Endothelial cell of umbilical vein (primary cell): ENCODE measurements around the gene EIF2A. TPM values are rescaled to one million over a fixed set of nuclear protein-coding genes. Genes with fewer than 3 reads are reported as not detected.
A peak's percentile ranks its signal among the peaks of the same experiment; 100 is the strongest.

ENCODE experiments used
- Bru-seq: library from RNA; stranded (reverse); fragments of 400-500 nt; gene quantifications from one replicate; lab custom pipeline; 2021; lab: Mats Ljungman, UMichigan
- BruChase-seq, 2 experiments: library from RNA; stranded (reverse); fragments of 400-500 nt; gene quantifications; one replicate each; lab custom pipeline; 2021; lab: Mats Ljungman, UMichigan
- BruUV-seq: library from RNA; stranded (reverse); fragments of 400-500 nt; replicated peaks from 2 replicates; lab custom pipeline; 2021; lab: Mats Ljungman, UMichigan
- CTCF ChIA-PET: fragments of 300-600, 350-600 bp; sonication (Branson Sonifier 250); formaldehyde crosslinking; loops from one replicate; lab custom pipeline; 2021; ENCODE audit warnings: antibody characterized with exemption, inconsistent platforms; lab: Charles Lee
- POLR2A ChIA-PET: fragments of 300-600, 350-600 bp; sonication (Branson Sonifier 250); formaldehyde crosslinking; loops from one replicate; lab custom pipeline; 2021; ENCODE audit warnings: antibody characterized with exemption, inconsistent platforms; lab: Charles Lee
- DNase-seq: peaks from one replicate; pipeline ENCODE4 v3.0.0-alpha.2; 2011; ENCODE audit warnings: low read depth, low spot score
- FAIRE-seq: peaks from 2 replicates; lab custom pipeline; 2011; peaks lifted over from hg19 to GRCh38; lab: Jason Lieb, UNC
- H2AFZ ChIP-seq: 2 replicates; pipeline ENCODE4 v1.6.0; 2012; ENCODE audit warnings: low read depth, low read length, control low read depth, inconsistent platforms
- H3K27ac ChIP-seq: 2 replicates; pipeline ENCODE4 v1.5.1; 2011; ENCODE audit warnings: low read depth, mild to moderate bottlenecking, control low read depth, low read length, moderate library complexity; ENCODE audit not compliant: insufficient read depth
- H3K27me3 ChIP-seq, 2 experiments: 2 replicates each; pipeline versions ENCODE4 v1.6.0 to v1.6.1; 2011; ENCODE audit warnings: low read length in 2 of 2, mixed read lengths in 1 of 2; ENCODE audit not compliant: control insufficient read depth in 2 of 2, insufficient read depth in 2 of 2
- H3K36me3 ChIP-seq, 2 experiments: 2 replicates in 1 of 2; 3 replicates in 1 of 2; pipeline ENCODE4 v1.5.1; 2011; ENCODE audit warnings: low read length in 2 of 2, mild to moderate bottlenecking in 1 of 2, moderate library complexity in 1 of 2; ENCODE audit not compliant: control insufficient read depth in 2 of 2, insufficient read depth in 2 of 2; ENCODE audit errors: extremely low read depth in 1 of 2
- H3K4me1 ChIP-seq: 3 replicates; pipeline ENCODE4 v1.5.1; 2011; ENCODE audit warnings: mild to moderate bottlenecking, low read length; ENCODE audit not compliant: control insufficient read depth, insufficient read depth; ENCODE audit errors: extremely low read depth
- H3K4me2 ChIP-seq: 2 replicates; pipeline ENCODE4 v1.6.1; 2011; ENCODE audit warnings: low read length, control low read depth, mixed read lengths; ENCODE audit not compliant: insufficient read depth
- H3K4me3 ChIP-seq, 3 experiments: fragments of 200-600 bp in 1 of 3; sonication (generic), shearing (Covaris generic) in 1 of 3; replicated peaks in 1 of 3; 2 replicates each; pipeline ENCODE4 v1.5.1; 2011 to 2016; ENCODE audit warnings: control low read depth in 3 of 3, low read length in 3 of 3, mild to moderate bottlenecking in 2 of 3, inconsistent platforms in 1 of 3, low read depth in 1 of 3, moderate library complexity in 1 of 3; ENCODE audit not compliant: insufficient read depth in 1 of 3
- H3K79me2 ChIP-seq: 2 replicates; pipeline ENCODE4 v1.6.0; 2012; ENCODE audit warnings: low read length, inconsistent platforms; ENCODE audit not compliant: control insufficient read depth, insufficient read depth
- H3K9ac ChIP-seq: replicated peaks from 2 replicates; pipeline ENCODE3; 2011; ENCODE audit warnings: low read length, control low read depth; ENCODE audit not compliant: insufficient read depth; ENCODE audit errors: extremely low read depth
- H3K9me1 ChIP-seq: replicated peaks from 3 replicates; pipeline ENCODE4 v1.6.0; 2011; ENCODE audit warnings: mild to moderate bottlenecking, low read length; ENCODE audit not compliant: control insufficient read depth, insufficient read depth; ENCODE audit errors: extremely low read depth
- H3K9me3 ChIP-seq: replicated peaks from 2 replicates; pipeline ENCODE4 v1.5.1; 2012; ENCODE audit warnings: low read length, inconsistent platforms; ENCODE audit not compliant: control insufficient read depth, insufficient read depth
- H4K20me1 ChIP-seq: replicated peaks from 2 replicates; pipeline ENCODE3; 2011; ENCODE audit warnings: mild to moderate bottlenecking, low read length; ENCODE audit not compliant: control insufficient read depth, insufficient read depth; ENCODE audit errors: extremely low read depth
- EZH2 ChIP-seq: IDR thresholded peaks from 2 replicates; pipeline ENCODE4 v1.6.1; 2012; ENCODE audit warnings: borderline replicate concordance, low read depth, mild to moderate bottlenecking, moderate library complexity, low read length, inconsistent platforms; ENCODE audit not compliant: severe bottlenecking
- FOS ChIP-seq: IDR thresholded peaks from 2 replicates; pipeline ENCODE4 v1.6.1; 2011; ENCODE audit warnings: mild to moderate bottlenecking, low read length, moderate library complexity, borderline replicate concordance; ENCODE audit not compliant: insufficient read depth
- POLR2A ChIP-seq: IDR thresholded peaks from 2 replicates; pipeline ENCODE4 v1.6.1; 2012; ENCODE audit warnings: low read depth, mild to moderate bottlenecking, control low read depth, low read length
- POLR2AphosphoS5 ChIP-seq: IDR thresholded peaks from 2 replicates; pipeline ENCODE4 v1.6.1; 2012; ENCODE audit warnings: low read depth, mild to moderate bottlenecking, control low read depth, low read length, moderate library complexity; ENCODE audit not compliant: insufficient read depth
- dilution Hi-C: fragments of 300-500 bp; cut with MboI; formaldehyde crosslinking; loops from one replicate; pipeline ENCODE4 v1.15.0; 2019; ENCODE audit warnings: low sequenced_read_pairs; ENCODE audit not compliant: extremely low pct_ligation_motif_present
- intact Hi-C: fragments of 100-400 bp; cut with micrococcal nuclease; formaldehyde crosslinking; loops from one replicate; pipeline ENCODE4 v1.10.0; 2022
- long read RNA-seq: library from polyadenylated mRNA; stranded (forward); transcript quantifications from one replicate; pipeline ENCODE4 v2.0.0, GENCODE V29; 2021
- polyA minus RNA-seq, 3 experiments: library from RNA; depleted of rRNA, polyadenylated mRNA; stranded (reverse); fragments of >200 nt; gene quantifications; 1 replicate in 1 of 3; 2 replicates in 2 of 3; pipeline ENCODE4 v1.2.3, GENCODE V29; 2011
- polyA plus RNA-seq, 4 experiments: library from polyadenylated mRNA; depleted of rRNA in 3 of 4; stranded (reverse) in 3 of 4; unstranded in 1 of 4; fragments of >200 nt; gene quantifications; 2 replicates each; pipeline versions ENCODE4 v1.2.1 to v1.2.3, GENCODE V29; 2011 to 2012; ENCODE audit warnings: missing spikeins in 1 of 4
- total RNA-seq: library from RNA; stranded (reverse); gene quantifications from 2 replicates; pipeline ENCODE4 v1.2.3, GENCODE V29; 2021
- TF ChIP-seq, protein P1 (sequence below): IDR thresholded peaks from 2 replicates; pipeline ENCODE4 v1.6.1; 2011; ENCODE audit not compliant: insufficient read depth, insufficient read length
- TF ChIP-seq, protein P2 (sequence below), 2 donors: IDR thresholded peaks; 1 replicate in 1 of 2; 2 replicates in 1 of 2; pipeline ENCODE4 v1.5.1; 2011; ENCODE audit warnings: low read length in 2 of 2, mild to moderate bottlenecking in 2 of 2, moderate library complexity in 2 of 2, control low read depth in 1 of 2, inconsistent platforms in 1 of 2, low read depth in 1 of 2; ENCODE audit not compliant: insufficient read depth in 1 of 2; ENCODE audit errors: extremely low read depth in 1 of 2

The EIF2A gene
- total RNA-seq = 97.6 and 104 TPM in 2 replicates
- 55.3 and 85.2 TPM in 2 replicates for polyA plus RNA-seq
- 141 and 145 TPM in 2 replicates for polyA plus RNA-seq (2011; cell fraction: cytosol; rRNA removed)
- polyA plus RNA-seq (2011; cell fraction: nucleus; rRNA removed) = 119 and 137 TPM in 2 replicates
- polyA plus RNA-seq (2012) = 59.6 and 74.1 TPM in 2 replicates
- 70.2 and 78.8 TPM in 2 replicates for polyA minus RNA-seq
- polyA minus RNA-seq (2011; cell fraction: cytosol; rRNA and poly(A)+ RNA removed) = 80.3 TPM
- 85.4 and 129 TPM in 2 replicates for polyA minus RNA-seq (2011; cell fraction: nucleus; rRNA and poly(A)+ RNA removed)
- Bru-seq, nascent RNA = percentile 93 among the genes with signal in this experiment
- percentile 94 among the genes with signal in this experiment for BruChase-seq, experiment 1, labeled RNA remaining after a 6-hour chase
- percentile 93 among the genes with signal in this experiment for BruChase-seq, experiment 2, labeled RNA remaining after a 2-hour chase
- long read RNA-seq, transcript EIF2A-214 (13 exons, 1,913 nt) = minor isoform, 5 of 257 reads
- long read RNA-seq, transcript EIF2A-203 (14 exons, 2,198 nt) = major isoform, 209 of 257 reads
- long read RNA-seq, partial matches to known transcripts = 17 of 257 reads
- long read RNA-seq, other reads (novel, unspliced or antisense) = 21 of 257 reads

GRCh38 chr3:150546226-150547044, at the start of gene EIF2A, which contains the start of gene SERP1:
Gene EIF2A, plus strand, starts transcription at chr3:150546787. Its CDS starts 16 bp downstream, at chr3:150546803.
Gene SERP1, minus strand, starts transcription at chr3:150546496. Its CDS starts 361 bp downstream, at chr3:150546135.
- peak within 1 kb of the TSS; percentile 80 to 98 (median 93) for H3K4me3 ChIP-seq
- H3K36me3 ChIP-seq = peaks cover 2 to 16% of the 10 kb centered on the region in 2 experiments
- H3K27me3 ChIP-seq = no peaks in the 10 kb centered on the region
- H3K9me1 ChIP-seq = no peaks in the 10 kb centered on the region
- H3K79me2 ChIP-seq = peaks cover 80% of the 10 kb centered on the region
- H4K20me1 ChIP-seq = no peaks in the 10 kb centered on the region
- peak within 1 kb of the TSS; percentile 44 for H2AFZ ChIP-seq
- ChIA-PET CTCF (interaction anchor here (0.8 to 2.6 kb wide), 6 partner anchors 9 to 579 kb away, joined by 3 to 10 read pairs (median 4); partner anchors contain the start of gene TSC22D2), POLR2A (interaction anchor here (0.8 to 1.9 kb wide), 3 partner anchors 10 to 216 kb away, joined by 3 to 7 read pairs (median 3); partner anchors contain the start of gene SIAH2)
- peak within 1 kb of the TSS; percentile 97 for H3K27ac ChIP-seq
- BruUV-seq = no TSS peak
- FAIRE-seq (peak; percentile 91), DNase-seq (peak; percentile 100)
- TF ChIP-seq, protein P1, sequence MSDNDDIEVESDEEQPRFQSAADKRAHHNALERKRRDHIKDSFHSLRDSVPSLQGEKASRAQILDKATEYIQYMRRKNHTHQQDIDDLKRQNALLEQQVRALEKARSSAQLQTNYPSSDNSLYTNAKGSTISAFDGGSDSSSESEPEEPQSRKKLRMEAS = no peak
- TF ChIP-seq POLR2A (peak; percentile 85), FOS (no peak), EZH2 (no peak), POLR2AphosphoS5 (peak; percentile 98)
- TF ChIP-seq, protein P2, sequence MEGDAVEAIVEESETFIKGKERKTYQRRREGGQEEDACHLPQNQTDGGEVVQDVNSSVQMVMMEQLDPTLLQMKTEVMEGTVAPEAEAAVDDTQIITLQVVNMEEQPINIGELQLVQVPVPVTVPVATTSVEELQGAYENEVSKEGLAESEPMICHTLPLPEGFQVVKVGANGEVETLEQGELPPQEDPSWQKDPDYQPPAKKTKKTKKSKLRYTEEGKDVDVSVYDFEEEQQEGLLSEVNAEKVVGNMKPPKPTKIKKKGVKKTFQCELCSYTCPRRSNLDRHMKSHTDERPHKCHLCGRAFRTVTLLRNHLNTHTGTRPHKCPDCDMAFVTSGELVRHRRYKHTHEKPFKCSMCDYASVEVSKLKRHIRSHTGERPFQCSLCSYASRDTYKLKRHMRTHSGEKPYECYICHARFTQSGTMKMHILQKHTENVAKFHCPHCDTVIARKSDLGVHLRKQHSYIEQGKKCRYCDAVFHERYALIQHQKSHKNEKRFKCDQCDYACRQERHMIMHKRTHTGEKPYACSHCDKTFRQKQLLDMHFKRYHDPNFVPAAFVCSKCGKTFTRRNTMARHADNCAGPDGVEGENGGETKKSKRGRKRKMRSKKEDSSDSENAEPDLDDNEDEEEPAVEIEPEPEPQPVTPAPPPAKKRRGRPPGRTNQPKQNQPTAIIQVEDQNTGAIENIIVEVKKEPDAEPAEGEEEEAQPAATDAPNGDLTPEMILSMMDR (IDR thresholded peaks at IDR 0.05; ENCODE audit: extremely low read depth in 1 of 2, insufficient read depth in 1 of 2, low read depth in 1 of 2, low read length in 2 of 2) = no peak
- no peaks in the 10 kb centered on the region for H3K9me3 ChIP-seq
- peaks cover 25% of the 10 kb centered on the region for H3K4me1 ChIP-seq
- peak within 1 kb of the TSS; percentile 99 for H3K4me2 ChIP-seq
- intact Hi-C loops = loop anchor here (1.0 to 10.0 kb wide), 8 partner anchors 10 to 579 kb away; partner anchors contain the start of genes ERICH6, SELENOT, SIAH2 and TSC22D2
- dilution Hi-C loops = no loop called here
- H3K9ac ChIP-seq = peak within 1 kb of the TSS; percentile 98
